GM23338 (cell line): ENCODE measurements around the gene EPHA3. TPM values are rescaled to one million over a fixed set of nuclear protein-coding genes. Genes with fewer than 3 reads are reported as not detected.

Experiments used
- ATAC-seq: fragments of 200-7000 bp; cut with Tn5 transposase; 3 replicates; pipeline ENCODE4 v1.9.1; 2020
- DNase-seq: peaks from one replicate; pipeline ENCODE4 v3.0.0-alpha.2; 2015; ENCODE audit warnings: low spot score
- H2AFZ ChIP-seq: fragments of 200-600 bp; sonication (generic); 2 replicates; pipeline ENCODE4 v1.8.0; 2016; ENCODE audit warnings: antibody characterized with exemption, mild to moderate bottlenecking, moderate library complexity
- H3F3A ChIP-seq: fragments of 200-600 bp; sonication (generic); replicated peaks from 2 replicates; pipeline ENCODE4 v1.8.0; 2017; ENCODE audit warnings: antibody characterized with exemption, mixed run types, low read depth
- H3K27ac ChIP-seq: fragments of 200-600 bp; sonication (generic); 2 replicates; pipeline ENCODE4 v1.6.1; 2016; ENCODE audit warnings: low read depth
- H3K27me3 ChIP-seq: fragments of 200-600 bp; sonication (generic); 2 replicates; pipeline ENCODE4 v1.8.0; 2016; ENCODE audit warnings: mild to moderate bottlenecking, mixed run types, moderate library complexity; ENCODE audit not compliant: insufficient read depth
- H3K36me3 ChIP-seq: fragments of 200-600 bp; sonication (generic); 2 replicates; pipeline ENCODE4 v1.8.0; 2016; ENCODE audit warnings: mild to moderate bottlenecking; ENCODE audit not compliant: insufficient read depth
- H3K4me1 ChIP-seq: fragments of 200-600 bp; sonication (generic); 2 replicates; pipeline ENCODE4 v1.8.0; 2016; ENCODE audit warnings: mild to moderate bottlenecking, moderate library complexity; ENCODE audit not compliant: insufficient read depth
- H3K4me2 ChIP-seq: fragments of 200-600 bp; sonication (generic); 2 replicates; pipeline ENCODE4 v1.7.1; 2017; ENCODE audit warnings: mixed run types
- H3K4me3 ChIP-seq: fragments of 200-600 bp; sonication (generic); 2 replicates; pipeline ENCODE4 v1.6.1; 2016; ENCODE audit warnings: mixed run types
- H3K79me2 ChIP-seq: fragments of 200-600 bp; sonication (generic); replicated peaks from 2 replicates; pipeline ENCODE4 v1.8.0; 2017; ENCODE audit warnings: mild to moderate bottlenecking; ENCODE audit not compliant: insufficient read depth
- H3K9me2 ChIP-seq: fragments of 200-600 bp; sonication (generic); 2 replicates; pipeline ENCODE4 v1.8.0; 2017; ENCODE audit not compliant: insufficient read depth
- H4K20me1 ChIP-seq: fragments of 200-600 bp; sonication (generic); replicated peaks from 2 replicates; pipeline ENCODE4 v1.8.0; 2017; ENCODE audit warnings: mild to moderate bottlenecking; ENCODE audit not compliant: insufficient read depth
- H3K27ac Mint-ChIP-seq: 2 replicates; pipeline ENCODE4 v1.8.0; 2020; ENCODE audit warnings: inconsistent platforms, mild to moderate bottlenecking, moderate library complexity, mixed read lengths
- H3K27me3 Mint-ChIP-seq: 3 replicates; pipeline ENCODE4 v1.8.0; 2022; ENCODE audit warnings: low read depth, mild to moderate bottlenecking, moderate library complexity, mixed read lengths, inconsistent platforms; ENCODE audit not compliant: insufficient read depth, poor library complexity
- H3K36me3 Mint-ChIP-seq: 3 replicates; pipeline ENCODE4 v1.8.0; 2021; ENCODE audit warnings: low read depth, mild to moderate bottlenecking, inconsistent platforms, moderate library complexity, mixed read lengths
- H3K4me1 Mint-ChIP-seq: 3 replicates; pipeline ENCODE4 v1.8.0; 2020; ENCODE audit warnings: mild to moderate bottlenecking, inconsistent platforms, mixed read lengths
- H3K4me3 Mint-ChIP-seq: 3 replicates; pipeline ENCODE4 v1.8.0; 2021; ENCODE audit warnings: moderate library complexity, mild to moderate bottlenecking, inconsistent platforms, mixed read lengths
- H3K9me3 Mint-ChIP-seq: 3 replicates; pipeline ENCODE4 v1.8.0; 2020; ENCODE audit warnings: moderate library complexity, mild to moderate bottlenecking, inconsistent platforms, mixed read lengths
- CREB1 ChIP-seq: fragments of 250-450 bp; sonication (Bioruptor Pico); IDR thresholded peaks from 2 replicates; pipeline ENCODE4 v1.5.0; 2020; ENCODE audit warnings: low read depth, mild to moderate bottlenecking, moderate library complexity
- EZH2 ChIP-seq: fragments of 200-600 bp; sonication (generic); IDR thresholded peaks from one replicate; pipeline ENCODE4 v1.8.0; 2017; ENCODE audit warnings: antibody characterized with exemption, mild to moderate bottlenecking, low read depth; ENCODE audit not compliant: unreplicated experiment
- EZH2phosphoT487 ChIP-seq: fragments of 200-600 bp; sonication (generic); IDR thresholded peaks from one replicate; pipeline ENCODE4 v1.8.1; 2018; ENCODE audit warnings: antibody characterized with exemption; ENCODE audit not compliant: unreplicated experiment
- JUNB ChIP-seq: IDR thresholded peaks from one replicate; pipeline ENCODE4 v1.6.1; 2016; ENCODE audit warnings: antibody characterized with exemption; ENCODE audit not compliant: unreplicated experiment
- NANOG ChIP-seq: IDR thresholded peaks from 2 replicates; pipeline ENCODE4 v1.6.1; 2016; ENCODE audit warnings: antibody characterized with exemption, borderline replicate concordance
- STAT1 ChIP-seq: IDR thresholded peaks from one replicate; pipeline ENCODE4 v1.6.1; 2016; ENCODE audit warnings: antibody characterized with exemption; ENCODE audit not compliant: unreplicated experiment
- ZNF114 ChIP-seq: fragments of 250-450 bp; sonication (Bioruptor Pico); IDR thresholded peaks from 2 replicates; pipeline ENCODE4 v1.5.0; 2020; ENCODE audit warnings: mild to moderate bottlenecking, moderate library complexity
- ZNF331 ChIP-seq: fragments of 250-450 bp; sonication (Bioruptor Pico); IDR thresholded peaks from 2 replicates; pipeline ENCODE4 v1.5.0; 2020; ENCODE audit warnings: low read depth, mild to moderate bottlenecking, moderate library complexity
- polyA plus RNA-seq: library from polyadenylated mRNA; unstranded; fragments of >200 nt; fragmentation: Nextera tagmentation; extraction: Ambion mirVana; gene quantifications from 2 replicates; pipeline ENCODE4 v1.2.1, GENCODE V29; 2016
- total RNA-seq: library from RNA; depleted of rRNA; stranded (reverse); fragments of >200 nt; shearing (Covaris generic); gene quantifications from 2 replicates; pipeline ENCODE4 v1.2.3, GENCODE V29; 2014
- TF ChIP-seq, protein P1 (sequence below): IDR thresholded peaks from one replicate; pipeline ENCODE4 v1.6.1; 2018; ENCODE audit warnings: antibody characterized with exemption; ENCODE audit not compliant: unreplicated experiment
- TF ChIP-seq, protein P2 (sequence below): IDR thresholded peaks from 2 replicates; pipeline ENCODE4 v1.6.1; 2016; ENCODE audit warnings: antibody characterized with exemption
- TF ChIP-seq, protein P3 (sequence below): fragments of 250-450 bp; sonication (Bioruptor Pico); IDR thresholded peaks from 2 replicates; pipeline ENCODE4 v1.5.0; 2020; ENCODE audit warnings: mild to moderate bottlenecking, moderate library complexity

EPHA3 gene
- total and polyA plus RNA-seq, 2 experiments from 2014 or later = 0.05 to 0.21 TPM

DNA sequence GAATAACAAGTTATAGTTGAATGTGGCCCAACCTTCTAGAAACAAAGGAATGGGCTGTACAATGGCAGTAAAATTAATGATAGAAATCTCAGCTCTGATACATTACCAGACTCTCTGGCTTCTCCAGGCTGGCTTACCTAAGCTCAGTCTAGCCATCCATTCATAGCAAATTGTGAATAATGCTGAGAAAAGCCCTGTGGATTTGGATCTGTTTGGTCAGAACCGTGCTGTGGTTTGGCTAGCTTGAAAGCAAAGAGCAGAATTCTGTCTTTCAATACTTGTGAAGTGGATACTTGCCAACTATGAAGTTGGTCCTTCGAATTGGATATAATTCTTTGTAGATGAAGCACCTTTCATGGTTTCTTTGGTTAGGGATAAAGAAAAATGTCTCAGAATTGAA lies 199.1 kb downstream of the EPHA3 start (continued):
- TF ChIP-seq, protein P1, sequence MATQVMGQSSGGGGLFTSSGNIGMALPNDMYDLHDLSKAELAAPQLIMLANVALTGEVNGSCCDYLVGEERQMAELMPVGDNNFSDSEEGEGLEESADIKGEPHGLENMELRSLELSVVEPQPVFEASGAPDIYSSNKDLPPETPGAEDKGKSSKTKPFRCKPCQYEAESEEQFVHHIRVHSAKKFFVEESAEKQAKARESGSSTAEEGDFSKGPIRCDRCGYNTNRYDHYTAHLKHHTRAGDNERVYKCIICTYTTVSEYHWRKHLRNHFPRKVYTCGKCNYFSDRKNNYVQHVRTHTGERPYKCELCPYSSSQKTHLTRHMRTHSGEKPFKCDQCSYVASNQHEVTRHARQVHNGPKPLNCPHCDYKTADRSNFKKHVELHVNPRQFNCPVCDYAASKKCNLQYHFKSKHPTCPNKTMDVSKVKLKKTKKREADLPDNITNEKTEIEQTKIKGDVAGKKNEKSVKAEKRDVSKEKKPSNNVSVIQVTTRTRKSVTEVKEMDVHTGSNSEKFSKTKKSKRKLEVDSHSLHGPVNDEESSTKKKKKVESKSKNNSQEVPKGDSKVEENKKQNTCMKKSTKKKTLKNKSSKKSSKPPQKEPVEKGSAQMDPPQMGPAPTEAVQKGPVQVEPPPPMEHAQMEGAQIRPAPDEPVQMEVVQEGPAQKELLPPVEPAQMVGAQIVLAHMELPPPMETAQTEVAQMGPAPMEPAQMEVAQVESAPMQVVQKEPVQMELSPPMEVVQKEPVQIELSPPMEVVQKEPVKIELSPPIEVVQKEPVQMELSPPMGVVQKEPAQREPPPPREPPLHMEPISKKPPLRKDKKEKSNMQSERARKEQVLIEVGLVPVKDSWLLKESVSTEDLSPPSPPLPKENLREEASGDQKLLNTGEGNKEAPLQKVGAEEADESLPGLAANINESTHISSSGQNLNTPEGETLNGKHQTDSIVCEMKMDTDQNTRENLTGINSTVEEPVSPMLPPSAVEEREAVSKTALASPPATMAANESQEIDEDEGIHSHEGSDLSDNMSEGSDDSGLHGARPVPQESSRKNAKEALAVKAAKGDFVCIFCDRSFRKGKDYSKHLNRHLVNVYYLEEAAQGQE = no peak
- no peak for TF ChIP-seq JUNB
- TF ChIP-seq ZNF114 (CRISPR knock-in tag) = no peak
- no peak for TF ChIP-seq ZNF331 (CRISPR knock-in tag)
- TF ChIP-seq CREB1 = no peak
- TF ChIP-seq STAT1 = no peak
- TF ChIP-seq NANOG = no peak
- no peak for TF ChIP-seq EZH2

DNA sequence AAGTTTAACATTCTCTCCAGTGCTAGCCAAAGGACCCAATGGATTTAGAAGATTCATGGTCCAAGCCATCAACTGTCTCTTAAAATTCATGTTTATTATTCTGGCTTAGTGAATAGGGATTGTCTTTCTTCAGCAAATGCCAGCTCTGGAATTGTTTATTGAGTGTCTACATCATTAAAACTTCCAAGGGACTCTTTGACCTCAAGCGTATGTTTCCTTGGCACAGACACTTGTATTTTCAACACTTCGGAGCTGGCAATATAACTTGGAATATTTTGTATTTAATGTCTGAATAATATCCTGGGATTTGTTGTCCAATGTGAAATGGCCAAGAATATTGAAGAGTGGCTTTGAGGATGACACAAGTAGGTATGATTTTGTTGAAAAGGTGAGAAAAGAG lies 204.2 kb downstream of the EPHA3 start:
- no peaks in the 10 kb centered on the region for H3K36me3 ChIP-seq
- Mint-ChIP-seq H3K27ac (no peak overlapping the region), H3K36me3 (no peaks in the 10 kb centered on the region), H3K9me3 (no peaks in the 10 kb centered on the region), H3K27me3 (no peaks in the 10 kb centered on the region), H3K4me1 (no peaks in the 10 kb centered on the region), H3K4me3 (no peak overlapping the region)
- DNase-seq (no peak), ATAC-seq (no peak)
- H4K20me1 ChIP-seq = no peaks in the 10 kb centered on the region
- no peaks in the 10 kb centered on the region for H3K9me2 ChIP-seq
- no peak overlapping the region for H3K4me3 ChIP-seq
- no peak overlapping the region for H2AFZ ChIP-seq
- H3K79me2 ChIP-seq = no peaks in the 10 kb centered on the region
- H3K4me1 ChIP-seq = no peaks in the 10 kb centered on the region
- no peak overlapping the region for H3K27ac ChIP-seq
- H3F3A ChIP-seq = no peaks in the 10 kb centered on the region
- H3K4me2 ChIP-seq = no peak overlapping the region
- no peaks in the 10 kb centered on the region for H3K27me3 ChIP-seq
- TF ChIP-seq, protein P2, sequence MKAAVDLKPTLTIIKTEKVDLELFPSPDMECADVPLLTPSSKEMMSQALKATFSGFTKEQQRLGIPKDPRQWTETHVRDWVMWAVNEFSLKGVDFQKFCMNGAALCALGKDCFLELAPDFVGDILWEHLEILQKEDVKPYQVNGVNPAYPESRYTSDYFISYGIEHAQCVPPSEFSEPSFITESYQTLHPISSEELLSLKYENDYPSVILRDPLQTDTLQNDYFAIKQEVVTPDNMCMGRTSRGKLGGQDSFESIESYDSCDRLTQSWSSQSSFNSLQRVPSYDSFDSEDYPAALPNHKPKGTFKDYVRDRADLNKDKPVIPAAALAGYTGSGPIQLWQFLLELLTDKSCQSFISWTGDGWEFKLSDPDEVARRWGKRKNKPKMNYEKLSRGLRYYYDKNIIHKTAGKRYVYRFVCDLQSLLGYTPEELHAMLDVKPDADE = no peak
- TF ChIP-seq CREB1 (no peak), EZH2phosphoT487 (no peak), STAT1 (no peak), NANOG (no peak), ZNF114 (CRISPR knock-in tag) (no peak), EZH2 (no peak)
- TF ChIP-seq, protein P1 = no peak
- TF ChIP-seq, protein P3, sequence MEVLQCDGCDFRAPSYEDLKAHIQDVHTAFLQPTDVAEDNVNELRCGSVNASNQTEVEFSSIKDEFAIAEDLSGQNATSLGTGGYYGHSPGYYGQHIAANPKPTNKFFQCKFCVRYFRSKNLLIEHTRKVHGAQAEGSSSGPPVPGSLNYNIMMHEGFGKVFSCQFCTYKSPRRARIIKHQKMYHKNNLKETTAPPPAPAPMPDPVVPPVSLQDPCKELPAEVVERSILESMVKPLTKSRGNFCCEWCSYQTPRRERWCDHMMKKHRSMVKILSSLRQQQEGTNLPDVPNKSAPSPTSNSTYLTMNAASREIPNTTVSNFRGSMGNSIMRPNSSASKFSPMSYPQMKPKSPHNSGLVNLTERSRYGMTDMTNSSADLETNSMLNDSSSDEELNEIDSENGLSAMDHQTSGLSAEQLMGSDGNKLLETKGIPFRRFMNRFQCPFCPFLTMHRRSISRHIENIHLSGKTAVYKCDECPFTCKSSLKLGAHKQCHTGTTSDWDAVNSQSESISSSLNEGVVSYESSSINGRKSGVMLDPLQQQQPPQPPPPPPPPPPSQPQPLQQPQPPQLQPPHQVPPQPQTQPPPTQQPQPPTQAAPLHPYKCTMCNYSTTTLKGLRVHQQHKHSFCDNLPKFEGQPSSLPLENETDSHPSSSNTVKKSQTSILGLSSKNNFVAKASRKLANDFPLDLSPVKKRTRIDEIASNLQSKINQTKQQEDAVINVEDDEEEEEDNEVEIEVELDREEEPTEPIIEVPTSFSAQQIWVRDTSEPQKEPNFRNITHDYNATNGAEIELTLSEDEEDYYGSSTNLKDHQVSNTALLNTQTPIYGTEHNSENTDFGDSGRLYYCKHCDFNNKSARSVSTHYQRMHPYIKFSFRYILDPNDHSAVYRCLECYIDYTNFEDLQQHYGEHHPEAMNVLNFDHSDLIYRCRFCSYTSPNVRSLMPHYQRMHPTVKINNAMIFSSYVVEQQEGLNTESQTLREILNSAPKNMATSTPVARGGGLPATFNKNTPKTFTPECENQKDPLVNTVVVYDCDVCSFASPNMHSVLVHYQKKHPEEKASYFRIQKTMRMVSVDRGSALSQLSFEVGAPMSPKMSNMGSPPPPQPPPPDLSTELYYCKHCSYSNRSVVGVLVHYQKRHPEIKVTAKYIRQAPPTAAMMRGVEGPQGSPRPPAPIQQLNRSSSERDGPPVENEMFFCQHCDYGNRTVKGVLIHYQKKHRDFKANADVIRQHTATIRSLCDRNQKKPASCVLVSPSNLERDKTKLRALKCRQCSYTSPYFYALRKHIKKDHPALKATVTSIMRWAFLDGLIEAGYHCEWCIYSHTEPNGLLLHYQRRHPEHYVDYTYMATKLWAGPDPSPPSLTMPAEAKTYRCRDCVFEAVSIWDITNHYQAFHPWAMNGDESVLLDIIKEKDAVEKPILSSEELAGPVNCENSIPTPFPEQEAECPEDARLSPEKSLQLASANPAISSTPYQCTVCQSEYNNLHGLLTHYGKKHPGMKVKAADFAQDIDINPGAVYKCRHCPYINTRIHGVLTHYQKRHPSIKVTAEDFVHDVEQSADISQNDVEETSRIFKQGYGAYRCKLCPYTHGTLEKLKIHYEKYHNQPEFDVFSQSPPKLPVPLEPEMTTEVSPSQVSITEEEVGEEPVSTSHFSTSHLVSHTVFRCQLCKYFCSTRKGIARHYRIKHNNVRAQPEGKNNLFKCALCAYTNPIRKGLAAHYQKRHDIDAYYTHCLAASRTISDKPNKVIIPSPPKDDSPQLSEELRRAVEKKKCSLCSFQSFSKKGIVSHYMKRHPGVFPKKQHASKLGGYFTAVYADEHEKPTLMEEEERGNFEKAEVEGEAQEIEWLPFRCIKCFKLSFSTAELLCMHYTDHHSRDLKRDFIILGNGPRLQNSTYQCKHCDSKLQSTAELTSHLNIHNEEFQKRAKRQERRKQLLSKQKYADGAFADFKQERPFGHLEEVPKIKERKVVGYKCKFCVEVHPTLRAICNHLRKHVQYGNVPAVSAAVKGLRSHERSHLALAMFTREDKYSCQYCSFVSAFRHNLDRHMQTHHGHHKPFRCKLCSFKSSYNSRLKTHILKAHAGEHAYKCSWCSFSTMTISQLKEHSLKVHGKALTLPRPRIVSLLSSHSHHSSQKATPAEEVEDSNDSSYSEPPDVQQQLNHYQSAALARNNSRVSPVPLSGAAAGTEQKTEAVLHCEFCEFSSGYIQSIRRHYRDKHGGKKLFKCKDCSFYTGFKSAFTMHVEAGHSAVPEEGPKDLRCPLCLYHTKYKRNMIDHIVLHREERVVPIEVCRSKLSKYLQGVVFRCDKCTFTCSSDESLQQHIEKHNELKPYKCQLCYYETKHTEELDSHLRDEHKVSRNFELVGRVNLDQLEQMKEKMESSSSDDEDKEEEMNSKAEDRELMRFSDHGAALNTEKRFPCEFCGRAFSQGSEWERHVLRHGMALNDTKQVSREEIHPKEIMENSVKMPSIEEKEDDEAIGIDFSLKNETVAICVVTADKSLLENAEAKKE (CRISPR knock-in tag) = no peak
